ENCODE measurements around the gene ZDHHC11. TPM values are rescaled to one million over a fixed set of nuclear protein-coding genes. Genes with fewer than 3 reads are reported as not detected.

ZDHHC11 gene
- total and polyA plus RNA-seq, 2 of the 4 experiments (the other 2 are of a cell fraction): 0.36 to 1.6 TPM

DNA sequence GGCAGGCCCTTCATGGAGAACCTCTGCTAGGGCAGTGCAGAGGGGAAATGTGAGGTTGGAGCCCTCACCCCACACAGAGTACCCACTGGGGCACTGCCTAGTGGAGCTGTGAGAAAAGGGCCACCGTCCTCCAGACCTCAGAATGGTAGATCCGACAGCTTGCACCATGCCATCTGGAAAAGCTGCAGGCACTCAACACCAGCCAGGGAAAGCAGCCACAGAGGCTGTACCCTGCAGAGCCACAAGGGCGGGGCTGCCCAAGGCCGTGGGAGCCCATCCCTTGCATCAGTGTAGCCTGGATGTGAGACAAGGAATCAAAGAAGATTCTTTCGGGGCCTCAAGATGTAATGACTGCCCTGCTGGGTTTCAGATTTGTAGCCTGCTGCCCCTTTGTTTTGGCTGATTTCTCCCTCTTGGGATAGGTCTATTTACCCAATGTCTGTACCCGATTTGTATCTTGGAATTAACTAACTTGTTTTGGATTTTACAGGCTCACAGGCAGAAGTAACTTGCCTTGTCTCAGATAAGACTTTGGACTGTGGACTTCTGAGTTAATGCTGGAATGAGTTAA is 16.6 kb upstream of the ZDHHC11 start:
- intact Hi-C loops (cut with micrococcal nuclease) (no loop called here), dilution Hi-C loops (cut with HindIII; ENCODE audit: low sequenced_read_pairs, unreplicated experiment) (no loop called here), in situ Hi-C loops (cut with MboI; ENCODE audit: low sequenced_read_pairs) (no loop called here)
- ChIA-PET CTCF (no interaction called here), POLR2A (ENCODE audit: unreplicated experiment) (no interaction called here)
- H3K36me3 ChIP-seq (ENCODE audit: control insufficient read depth, insufficient read depth, low read length): peaks cover 82% of the 10 kb centered on the region
- H2BK20ac ChIP-seq (ENCODE audit: low read depth, low read length): no peak overlapping the region
- no peak overlapping the region for H4K91ac ChIP-seq (ENCODE audit: insufficient read depth, low read depth, low read length)
- H3K9me1 ChIP-seq (ENCODE audit: insufficient read depth, low read length): no peaks in the 10 kb centered on the region
- peaks cover 10% of the 10 kb centered on the region; the same call in 1 of the 2 replicates for H4K20me1 ChIP-seq (ENCODE audit: insufficient read depth, low read length)
- H2AK9ac ChIP-seq (replicated peaks; ENCODE audit: low read depth, low read length, poor library complexity): no peak overlapping the region
- peaks cover 2 to 4% of the 10 kb centered on the region in 2 experiments; a peak in 3 of 4 replicates for H3K79me1 ChIP-seq (ENCODE audit: low read depth in 1 of 2, low read length in 2 of 2)
- no peak overlapping the region for H3K23ac ChIP-seq (ENCODE audit: low read depth, low read length)
- no peak overlapping the region for H4K5ac ChIP-seq (ENCODE audit: low read depth, low read length)
- no peak overlapping the region for H2AFZ ChIP-seq (replicated peaks; ENCODE audit: low read length, poor library complexity)
- H2BK120ac ChIP-seq (ENCODE audit: low read depth, low read length): no peak overlapping the region
- no peak overlapping the region for H2AK5ac ChIP-seq (ENCODE audit: low read depth, low read length)
- H4K8ac ChIP-seq (ENCODE audit: low read depth in 2 of 2, low read length in 2 of 2): no peak overlapping the region
- no peak overlapping the region for H2BK5ac ChIP-seq (ENCODE audit: low read depth, low read length, poor library complexity, severe bottlenecking)
- DNase-seq (no peak), ATAC-seq (ENCODE audit: low read depth) (no peak)
- WGBS, 2 experiments (ENCODE audit: extremely low coverage in 2 of 2, insufficient read length in 1 of 2): 100% methylated on average over 3 of the region's 6 CpGs; no CpG with 5 or more reads in 1 of the 2 experiments
- no peak overlapping the region for H3K9ac ChIP-seq (ENCODE audit: low read depth, low read length)
- no TSS peak for BruUV-seq (replicated peaks)
- TF ChIP-seq RAD21 (IDR thresholded peaks at IDR 0.05; ENCODE audit: low read length): no peak
- no peak for TF ChIP-seq BHLHE40 (IDR thresholded peaks at IDR 0.05; ENCODE audit: low read depth, low read length)
- TF ChIP-seq POLR2A (IDR thresholded peaks at IDR 0.05; ENCODE audit: low read depth, low read length): no peak
- no peak overlapping the region for H3K27ac ChIP-seq (ENCODE audit: insufficient read depth, low read length)
- no peak overlapping the region for H3K56ac ChIP-seq (ENCODE audit: extremely low read depth, insufficient read depth, low read length)
- H3K4me1 ChIP-seq (ENCODE audit: control insufficient read depth, insufficient read depth, low read length): no peaks in the 10 kb centered on the region
- H3K4me3 ChIP-seq (ENCODE audit: insufficient read depth, low read depth, low read length): no peak overlapping the region
- H3K14ac ChIP-seq (replicated peaks; ENCODE audit: low read depth, low read length): no peak overlapping the region
- H3K4ac ChIP-seq (ENCODE audit: low read depth, low read length): no peak overlapping the region
- no peak overlapping the region for H3K18ac ChIP-seq (ENCODE audit: low read depth, low read length)
- no peak overlapping the region for H2BK15ac ChIP-seq (ENCODE audit: low read depth, low read length)
- H3K9me3 ChIP-seq (ENCODE audit: control insufficient read depth, insufficient read depth, low read length): no peaks in the 10 kb centered on the region
- no peak overlapping the region for H3K4me2 ChIP-seq (ENCODE audit: low read depth, low read length)
- no peaks in the 10 kb centered on the region for H3K27me3 ChIP-seq (ENCODE audit: control insufficient read depth, insufficient read depth, low read length)
